Lung (tissue), 12 donors: Measurements from ENCODE around the gene ZNF740. TPM values are rescaled to one million over a fixed set of nuclear protein-coding genes. Genes with fewer than 3 reads are reported as not detected.
A peak's percentile ranks its signal among the peaks of the same experiment; 100 is the strongest.

Experiments used
- ATAC-seq: fragments of 200-7000 bp; cut with Tn5 transposase; one replicate; pipeline ENCODE4 v1.9.1; 2020; ENCODE audit warnings: moderate number of reproducible peaks; ENCODE audit not compliant: insufficient read depth, low FRiP score
- DNase-seq, 3 donors: peaks; one replicate each; pipeline ENCODE4 v3.0.0-alpha.2; 2013 to 2017
- H3K27ac ChIP-seq, 2 donors: one replicate each; pipeline ENCODE4 v1.5.1; 2013; ENCODE audit warnings: mild to moderate bottlenecking in 2 of 2, moderate library complexity in 2 of 2, control low read depth in 1 of 2, inconsistent platforms in 1 of 2, low read depth in 1 of 2, low read length in 1 of 2
- H3K27me3 ChIP-seq, 3 donors: one replicate each; pipeline ENCODE4 v1.5.1; 2013; ENCODE audit warnings: low read length in 2 of 3; ENCODE audit not compliant: control insufficient read depth in 3 of 3, insufficient read depth in 3 of 3
- H3K36me3 ChIP-seq, 4 donors: one replicate each; pipeline ENCODE4 v1.5.1; 2013; ENCODE audit warnings: low read length in 4 of 4, mild to moderate bottlenecking in 1 of 4, moderate library complexity in 1 of 4; ENCODE audit not compliant: control insufficient read depth in 4 of 4, insufficient read depth in 4 of 4
- H3K4me1 ChIP-seq, 5 donors: one replicate each; pipeline ENCODE4 v1.5.1; 2013; ENCODE audit warnings: low read length in 5 of 5, mild to moderate bottlenecking in 2 of 5, moderate library complexity in 1 of 5; ENCODE audit not compliant: control insufficient read depth in 5 of 5, insufficient read depth in 5 of 5
- H3K4me3 ChIP-seq: one replicate; pipeline ENCODE4 v1.5.1; 2013; ENCODE audit warnings: mild to moderate bottlenecking, control low read depth, moderate library complexity
- H3K9ac ChIP-seq, 2 donors: one replicate each; pipeline ENCODE4 v1.5.1; 2013; ENCODE audit warnings: low read length in 2 of 2, control low read depth in 1 of 2; ENCODE audit not compliant: insufficient read depth in 1 of 2
- H3K9me3 ChIP-seq, 4 donors: one replicate each; pipeline ENCODE4 v1.5.1; 2013; ENCODE audit warnings: low read length in 3 of 4, mild to moderate bottlenecking in 1 of 4, moderate library complexity in 1 of 4; ENCODE audit not compliant: control insufficient read depth in 4 of 4, insufficient read depth in 3 of 4
- CTCF ChIP-seq: IDR thresholded peaks from 2 replicates; pipeline ENCODE4 v1.5.1; 2012; ENCODE audit warnings: mild to moderate bottlenecking; ENCODE audit errors: control extremely low read depth, extremely low read depth
- WGBS, 2 donors: extraction: QIAGEN DNeasy Blood & Tissue Kit; methylation state at CpG; one replicate each; pipeline ENCODE4 v1.1.7; 2013; 5-methylcytosine and 5-hydroxymethylcytosine counted together
- polyA plus RNA-seq, 2 donors: library from polyadenylated mRNA; stranded (reverse); fragments of 200-250 nt; gene quantifications; one replicate each; pipeline ENCODE4 v1.2.1, GENCODE V29; 2013
- total RNA-seq, 2 donors: library from RNA; depleted of rRNA in 1 of 2; stranded (reverse); fragments of >200 nt in 1 of 2; gene quantifications; one replicate each; pipeline ENCODE4 v1.2.1, GENCODE V29; 2014 to 2021
- donor health status: control.
- donor health status: control.
- donor health status: Bipolar disorder and iron deficiency.
- donor health status: healthy.
- donor health status: DM: yes; HTN: yes; CAD: no.

Gene ZNF740
- total and polyA plus RNA-seq, 4 donors, result 7.8 to 37.4 (median 18.3) TPM

GRCh38 chr12:53147653-53148052 is 32.9 kb upstream of the ZNF740 start:
- no peak for TF ChIP-seq CTCF
- H3K4me3 ChIP-seq, result no peak overlapping the region
- H3K27me3 ChIP-seq, result no peaks in the 10 kb centered on the region
- H3K27ac ChIP-seq, result no peak overlapping the region
- H3K9ac ChIP-seq, result no peak overlapping the region
- 92 to 93% methylated on average over 15 of the region's 15 CpGs for WGBS, 2 donors
- no peak for DNase-seq
- no peaks in the 10 kb centered on the region for H3K9me3 ChIP-seq
- no peaks in the 10 kb centered on the region for H3K36me3 ChIP-seq
- no peak for ATAC-seq
- H3K4me1 ChIP-seq, result no peaks in the 10 kb centered on the region

GRCh38 chr12:53151039-53151438 is 29.5 kb upstream of the ZNF740 start:
- DNase-seq (no peak), ATAC-seq (no peak)
- H3K27me3 ChIP-seq, result no peaks in the 10 kb centered on the region
- H3K9me3 ChIP-seq, result no peaks in the 10 kb centered on the region
- no peaks in the 10 kb centered on the region for H3K4me1 ChIP-seq
- H3K4me3 ChIP-seq, result no peak overlapping the region
- 92 to 94% methylated on average over 6 of the region's 6 CpGs for WGBS, 2 donors
- no peak overlapping the region for H3K9ac ChIP-seq
- TF ChIP-seq CTCF, result no peak
- no peaks in the 10 kb centered on the region for H3K36me3 ChIP-seq
- no peak overlapping the region for H3K27ac ChIP-seq

GRCh38 chr12:53152390-53152789 is 28.1 kb upstream of the ZNF740 start:
- Histone ChIP-seq H3K27me3 (no peaks in the 10 kb centered on the region), H3K9me3 (no peaks in the 10 kb centered on the region), H3K27ac (no peak overlapping the region), H3K9ac (no peak overlapping the region), H3K4me1 (no peaks in the 10 kb centered on the region), H3K4me3 (no peak overlapping the region), H3K36me3 (no peaks in the 10 kb centered on the region)
- TF ChIP-seq CTCF, result no peak
- ATAC-seq (no peak), DNase-seq (no peak)

- WGBS, 2 donors, result 17 to 18% methylated on average over 14 of the region's 14 CpGs
- peak; percentile 97 for TF ChIP-seq CTCF
- ATAC-seq, result peak; percentile 85
- H3K27ac ChIP-seq, result no peak overlapping the region
- peaks cover 0 to 3% (median 0%) of the 10 kb centered on the region in 4 donors for H3K9me3 ChIP-seq
- no peak overlapping the region for H3K4me3 ChIP-seq
- peaks cover 0 to 7% (median 1%) of the 10 kb centered on the region in 4 donors for H3K36me3 ChIP-seq
- no peaks in the 10 kb centered on the region for H3K27me3 ChIP-seq
- peak; percentile 74 to 82 (median 76) for DNase-seq
- H3K9ac ChIP-seq, result no peak overlapping the region
- H3K4me1 ChIP-seq, result no peaks in the 10 kb centered on the region
Observed at GRCh38 chr12:53159195-53159839, 21.2 kb upstream of the ZNF740 start.
